SK-N-SH (cell line): ENCODE data around the gene LRRC8D. TPM values are rescaled to one million over a fixed set of nuclear protein-coding genes. Genes with fewer than 3 reads are reported as not detected.
"Not testable (repeated sequence)": the region's sequence is repeated elsewhere in the genome, so short reads cannot be mapped to it uniquely, and the experiment has no call there.

ENCODE experiments used
- CTCF ChIA-PET: fragments of 300-600, 350-600 bp; formaldehyde crosslinking; extraction: SDS; loops from one replicate; lab custom pipeline; 2021; lab: Yijun Ruan, JAX
- POLR2A ChIA-PET: fragments of 350-600 bp; sonication (Branson Sonifier 250); formaldehyde crosslinking; extraction: SDS; loops from one replicate; lab custom pipeline; 2020; ENCODE audit warnings: antibody characterized with exemption, inconsistent platforms; lab: Yijun Ruan, JAX
- DNase-seq: peaks from one replicate; pipeline ENCODE4 v3.0.0; 2012
- H2AFZ ChIP-seq: fragments of 200-600 bp; sonication (generic); 2 replicates; pipeline ENCODE4 v1.8.1; 2016; ENCODE audit warnings: antibody characterized with exemption, mild to moderate bottlenecking, low read depth
- H3F3A ChIP-seq: fragments of 200-600 bp; sonication (generic); replicated peaks from 2 replicates; pipeline ENCODE3; 2016; ENCODE audit warnings: antibody characterized with exemption, mild to moderate bottlenecking; ENCODE audit not compliant: insufficient read depth
- H3K27ac ChIP-seq, 2 experiments: fragments of 200-500 bp in 1 of 2; fragments of 200-600 bp in 1 of 2; sonication (Bioruptor generic) in 1 of 2; sonication (generic), shearing (Covaris generic) in 1 of 2; 2 replicates each; pipeline versions ENCODE4 v1.5.1 to v1.6.1; 2014 to 2016; ENCODE audit warnings: low read depth in 2 of 2, inconsistent platforms in 1 of 2, low read length in 1 of 2, mild to moderate bottlenecking in 1 of 2, mixed read lengths in 1 of 2
- H3K27me3 ChIP-seq: fragments of 200-600 bp; sonication (generic), shearing (Covaris generic); 2 replicates; pipeline ENCODE4 v1.6.1; 2016; ENCODE audit warnings: mixed run types; ENCODE audit not compliant: insufficient read depth
- H3K36me3 ChIP-seq, 2 experiments: fragments of 200-500 bp in 1 of 2; fragments of 200-600 bp in 1 of 2; sonication (Bioruptor generic) in 1 of 2; sonication (generic) in 1 of 2; replicated peaks in 1 of 2; 2 replicates each; pipeline versions ENCODE3 to v1.5.1; 2014 to 2016; ENCODE audit warnings: low read length in 1 of 2, mild to moderate bottlenecking in 1 of 2; ENCODE audit not compliant: insufficient read depth in 2 of 2, control insufficient read depth in 1 of 2
- H3K4me1 ChIP-seq, 2 experiments: fragments of 200-500 bp in 1 of 2; fragments of 200-600 bp in 1 of 2; sonication (Bioruptor generic) in 1 of 2; sonication (generic), shearing (Covaris generic) in 1 of 2; 2 replicates each; pipeline versions ENCODE4 v1.5.1 to v1.6.1; 2014 to 2016; ENCODE audit warnings: low read depth in 1 of 2, low read length in 1 of 2, mixed run types in 1 of 2; ENCODE audit not compliant: insufficient read depth in 2 of 2, control insufficient read depth in 1 of 2
- H3K4me2 ChIP-seq: fragments of 200-600 bp; sonication (generic), shearing (Covaris generic); 2 replicates; pipeline ENCODE4 v1.6.1; 2017; ENCODE audit warnings: mixed run types
- H3K4me3 ChIP-seq, 2 experiments: fragments of 200-500 bp in 1 of 2; fragments of 200-600 bp in 1 of 2; sonication (Bioruptor generic) in 1 of 2; sonication (generic), shearing (Covaris generic) in 1 of 2; 2 replicates each; pipeline versions ENCODE4 v1.5.1 to v1.8.1; 2014 to 2016; ENCODE audit warnings: low read depth in 2 of 2, inconsistent platforms in 1 of 2, low read length in 1 of 2, mild to moderate bottlenecking in 1 of 2, mixed read lengths in 1 of 2, moderate library complexity in 1 of 2
- H3K79me2 ChIP-seq: fragments of 200-600 bp; sonication (generic); 2 replicates; pipeline ENCODE4 v1.8.1; 2017; ENCODE audit warnings: mild to moderate bottlenecking; ENCODE audit not compliant: insufficient read depth
- H3K9ac ChIP-seq: fragments of 200-600 bp; sonication (generic); 2 replicates; pipeline ENCODE4 v1.6.1; 2017; ENCODE audit warnings: mixed run types
- H3K9me2 ChIP-seq: fragments of 200-600 bp; sonication (generic); 2 replicates; pipeline ENCODE4 v1.6.1; 2017; ENCODE audit warnings: mixed run types
- H3K9me3 ChIP-seq: fragments of 200-600 bp; sonication (generic); 2 replicates; pipeline ENCODE4 v1.6.1; 2017; ENCODE audit warnings: mixed run types, mild to moderate bottlenecking, moderate library complexity
- H4K20me1 ChIP-seq: fragments of 200-600 bp; sonication (generic); 2 replicates; pipeline ENCODE4 v1.6.1; 2017; ENCODE audit warnings: mild to moderate bottlenecking, mixed run types; ENCODE audit not compliant: insufficient read depth
- CTCF ChIP-seq: fragments of 200-600 bp; sonication (generic); IDR thresholded peaks from 2 replicates; pipeline ENCODE4 v1.6.1; 2017; ENCODE audit warnings: antibody characterized with exemption, mild to moderate bottlenecking, moderate library complexity
- FOXM1 ChIP-seq: IDR thresholded peaks from 2 replicates; pipeline ENCODE4 v1.4.0; 2012; ENCODE audit warnings: low read depth, mild to moderate bottlenecking
- IRF3 ChIP-seq: fragments of 150-350 bp; IDR thresholded peaks from 2 replicates; pipeline ENCODE4 v1.6.1; 2016; ENCODE audit warnings: mild to moderate bottlenecking, low read depth, low read length
- REST ChIP-seq: IDR thresholded peaks from 2 replicates; pipeline ENCODE4 v1.6.1; 2012; ENCODE audit warnings: mild to moderate bottlenecking, low read depth, low read length, moderate library complexity
- WGBS: methylation state at CpG from one replicate; pipeline ENCODE4 v1.1.6; 2017; ENCODE audit warnings: low lambda C conversion rate; 5-methylcytosine and 5-hydroxymethylcytosine counted together
- polyA plus RNA-seq, 3 experiments: library from polyadenylated mRNA; depleted of rRNA; stranded (reverse); fragments of >200 nt; gene quantifications; 2 replicates each; pipeline ENCODE4 v1.2.3, GENCODE V29; 2012

LRRC8D gene
- polyA plus RNA-seq, 1 of the 3 experiments (the other 2 are of a cell fraction): 15.0 TPM

GRCh38 chr1:89980605-89981004 is 159.8 kb downstream of the LRRC8D start:
- CTCF ChIA-PET: interaction anchor here (1.7 kb wide), 1 partner anchor 176 kb away, joined by 5 read pairs; no protein-coding TSS in a partner anchor
- no peaks in the 10 kb centered on the region for H3K36me3 ChIP-seq
- H3K4me1 ChIP-seq: peaks cover 0 to under 1% of the 10 kb centered on the region in 2 experiments; a peak in 2 of 4 replicates
- no peaks in the 10 kb centered on the region for H3K79me2 ChIP-seq
- H3K9me3 ChIP-seq: no peaks in the 10 kb centered on the region
- WGBS: 56% methylated on average over 4 of the region's 4 CpGs
- H3K27ac ChIP-seq: no peak overlapping the region
- DNase-seq: peak; percentile 20
- H3K4me3 ChIP-seq: no peak overlapping the region
- no peaks in the 10 kb centered on the region for H4K20me1 ChIP-seq
- H3F3A ChIP-seq: peaks cover 2% of the 10 kb centered on the region
- no peak overlapping the region for H2AFZ ChIP-seq
- POLR2A ChIA-PET: no interaction called here
- no peaks in the 10 kb centered on the region for H3K9me2 ChIP-seq
- no peak for TF ChIP-seq IRF3
- no peak for TF ChIP-seq FOXM1
- no peak overlapping the region for H3K9ac ChIP-seq
- H3K4me2 ChIP-seq: no peak overlapping the region
- H3K27me3 ChIP-seq: no peaks in the 10 kb centered on the region

GRCh38 chr1:89982846-89983245 is 162.0 kb downstream of the LRRC8D start:
- H3K27me3 ChIP-seq, POLR2A ChIA-PET, H2AFZ ChIP-seq, H3K36me3 ChIP-seq, H3K9me3 ChIP-seq, H3K4me1 ChIP-seq, H3F3A ChIP-seq, H4K20me1 ChIP-seq, H3K79me2 ChIP-seq, DNase-seq, H3K4me2 ChIP-seq, H3K4me3 ChIP-seq, H3K27ac ChIP-seq, H3K9ac ChIP-seq, H3K9me2 ChIP-seq: not testable (repeated sequence)
- CTCF ChIA-PET: interaction anchor here (5.1 kb wide), 1 partner anchor 178 kb away, joined by 42 read pairs; no protein-coding TSS in a partner anchor
- WGBS: 94% methylated on average over 2 of the region's 2 CpGs

- H3K27me3 ChIP-seq, H3K36me3 ChIP-seq, H3K9me3 ChIP-seq, H3K9me2 ChIP-seq, H3K4me1 ChIP-seq, H3K4me2 ChIP-seq, H2AFZ ChIP-seq, H3K9ac ChIP-seq, H3F3A ChIP-seq, H4K20me1 ChIP-seq, H3K79me2 ChIP-seq, POLR2A ChIA-PET, H3K4me3 ChIP-seq, H3K27ac ChIP-seq, DNase-seq: not testable (repeated sequence)
- CTCF ChIA-PET: interaction anchor here (1.1 to 5.1 kb wide), 5 partner anchors 41 to 222 kb away, joined by 3 to 42 read pairs (median 4); no protein-coding TSS in a partner anchor
- 95% methylated on average over 21 of the region's 33 CpGs for WGBS
Measured at GRCh38 chr1:89984564-89985116, 163.8 kb downstream of the LRRC8D start.

- DNase-seq: peak; percentile 37
- no peaks in the 10 kb centered on the region for H3K79me2 ChIP-seq
- H3K9me2 ChIP-seq: no peaks in the 10 kb centered on the region
- H3K9ac ChIP-seq: no peak overlapping the region
- H3K4me1 ChIP-seq: peaks cover 0 to 5% of the 10 kb centered on the region in 2 experiments; a peak in 3 of 4 replicates
- no peaks in the 10 kb centered on the region for H3K27me3 ChIP-seq
- H3F3A ChIP-seq: peaks cover 3% of the 10 kb centered on the region
- no peak overlapping the region for H2AFZ ChIP-seq
- no peak overlapping the region for H3K4me2 ChIP-seq
- TF ChIP-seq REST: no peak
- no peak for TF ChIP-seq IRF3
- TF ChIP-seq CTCF: no peak
- H4K20me1 ChIP-seq: no peaks in the 10 kb centered on the region
- no peaks in the 10 kb centered on the region for H3K9me3 ChIP-seq
- ChIA-PET CTCF (interaction anchor here (0.6 to 5.1 kb wide), 13 partner anchors 9 to 223 kb away, joined by 3 to 42 read pairs (median 4); no protein-coding TSS in a partner anchor), POLR2A (no interaction called here)
- no peak overlapping the region for H3K4me3 ChIP-seq
- no peaks in the 10 kb centered on the region for H3K36me3 ChIP-seq
- H3K27ac ChIP-seq: no peak overlapping the region
Measured at GRCh38 chr1:89986020-89986419, 165.2 kb downstream of the LRRC8D start.
